GM12872 (cell line): ENCODE measurements around the gene ZNF835.

Experiments used
- TF ChIP-seq, protein P1 (sequence below): IDR thresholded peaks from 3 replicates; pipeline ENCODE4 v1.5.1; 2011; ENCODE audit warnings: low read depth, mild to moderate bottlenecking, low read length, moderate library complexity; ENCODE audit not compliant: insufficient read depth

ZNF835 gene

DNA sequence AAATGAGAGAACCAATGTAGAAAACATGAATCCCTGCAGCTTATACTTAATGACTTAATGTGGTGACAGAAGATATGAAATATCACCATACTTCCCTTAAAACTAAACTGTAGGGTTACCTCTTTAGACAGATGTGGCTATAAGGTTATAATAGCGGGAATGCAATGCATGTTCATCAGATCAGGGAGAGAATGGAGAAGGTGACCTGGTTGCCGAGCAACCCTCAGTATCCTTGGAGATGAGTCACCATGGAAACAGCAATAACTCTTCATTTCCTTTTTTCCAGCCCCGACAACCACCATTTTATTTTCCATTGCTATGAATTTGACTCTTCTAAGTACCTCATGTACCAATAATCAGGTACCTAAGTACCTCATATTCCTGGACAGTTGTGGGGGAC, 28.0 kb upstream of the ZNF835 start:
- TF ChIP-seq, protein P1, sequence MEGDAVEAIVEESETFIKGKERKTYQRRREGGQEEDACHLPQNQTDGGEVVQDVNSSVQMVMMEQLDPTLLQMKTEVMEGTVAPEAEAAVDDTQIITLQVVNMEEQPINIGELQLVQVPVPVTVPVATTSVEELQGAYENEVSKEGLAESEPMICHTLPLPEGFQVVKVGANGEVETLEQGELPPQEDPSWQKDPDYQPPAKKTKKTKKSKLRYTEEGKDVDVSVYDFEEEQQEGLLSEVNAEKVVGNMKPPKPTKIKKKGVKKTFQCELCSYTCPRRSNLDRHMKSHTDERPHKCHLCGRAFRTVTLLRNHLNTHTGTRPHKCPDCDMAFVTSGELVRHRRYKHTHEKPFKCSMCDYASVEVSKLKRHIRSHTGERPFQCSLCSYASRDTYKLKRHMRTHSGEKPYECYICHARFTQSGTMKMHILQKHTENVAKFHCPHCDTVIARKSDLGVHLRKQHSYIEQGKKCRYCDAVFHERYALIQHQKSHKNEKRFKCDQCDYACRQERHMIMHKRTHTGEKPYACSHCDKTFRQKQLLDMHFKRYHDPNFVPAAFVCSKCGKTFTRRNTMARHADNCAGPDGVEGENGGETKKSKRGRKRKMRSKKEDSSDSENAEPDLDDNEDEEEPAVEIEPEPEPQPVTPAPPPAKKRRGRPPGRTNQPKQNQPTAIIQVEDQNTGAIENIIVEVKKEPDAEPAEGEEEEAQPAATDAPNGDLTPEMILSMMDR = no peak

DNA sequence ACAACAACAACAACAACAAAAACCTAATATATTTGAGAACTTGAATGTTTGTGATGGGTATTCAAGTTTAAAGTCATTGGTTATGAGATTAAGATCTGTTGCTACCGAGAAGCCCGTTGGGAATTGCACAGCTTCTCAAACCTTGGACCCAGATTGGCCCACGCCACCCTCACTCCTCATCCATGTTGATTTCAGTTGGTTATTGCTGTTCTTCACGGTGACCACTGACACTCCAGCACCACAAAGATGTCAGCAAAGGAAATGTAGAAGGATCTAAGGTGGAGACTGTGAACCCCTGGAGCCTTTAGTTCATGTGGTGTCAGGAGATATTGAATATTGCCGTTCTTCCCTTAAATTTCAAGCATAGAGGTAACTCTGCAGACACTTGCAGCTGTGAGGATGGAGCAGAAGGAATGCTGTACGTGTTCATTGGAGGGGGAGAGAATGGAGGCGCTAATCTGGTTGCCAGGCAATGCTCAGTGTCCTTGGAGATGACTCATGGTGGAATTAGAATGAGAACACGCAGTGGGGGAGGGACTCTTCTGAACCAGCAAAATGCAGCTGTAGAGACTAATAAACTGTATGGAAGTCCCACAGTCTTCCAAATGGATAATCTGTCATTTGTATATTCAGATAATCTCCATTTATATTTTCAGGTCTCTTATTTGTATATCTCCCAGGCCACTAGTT, 20.8 kb upstream of the ZNF835 start:
- TF ChIP-seq, protein P1 = no peak

DNA sequence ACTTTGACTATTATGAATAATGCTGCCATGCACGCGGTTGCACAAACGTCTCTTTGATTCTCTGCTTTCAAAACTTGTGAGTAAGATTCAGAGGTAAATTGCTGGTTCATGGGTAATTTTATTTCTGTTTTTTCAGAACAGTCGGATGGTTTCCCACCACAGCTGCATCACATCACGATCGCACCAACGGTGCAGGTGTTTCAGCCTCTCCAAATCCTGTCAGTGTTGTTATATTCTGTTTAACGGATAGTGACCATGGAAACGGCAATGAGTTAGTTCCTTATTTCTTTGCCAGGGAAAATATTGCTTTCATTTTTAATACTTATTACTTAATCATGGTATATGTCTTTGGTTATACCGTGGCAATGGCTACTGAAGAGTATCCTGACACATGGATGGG, 19.1 kb upstream of the ZNF835 start:
- TF ChIP-seq, protein P1 = no peak

DNA sequence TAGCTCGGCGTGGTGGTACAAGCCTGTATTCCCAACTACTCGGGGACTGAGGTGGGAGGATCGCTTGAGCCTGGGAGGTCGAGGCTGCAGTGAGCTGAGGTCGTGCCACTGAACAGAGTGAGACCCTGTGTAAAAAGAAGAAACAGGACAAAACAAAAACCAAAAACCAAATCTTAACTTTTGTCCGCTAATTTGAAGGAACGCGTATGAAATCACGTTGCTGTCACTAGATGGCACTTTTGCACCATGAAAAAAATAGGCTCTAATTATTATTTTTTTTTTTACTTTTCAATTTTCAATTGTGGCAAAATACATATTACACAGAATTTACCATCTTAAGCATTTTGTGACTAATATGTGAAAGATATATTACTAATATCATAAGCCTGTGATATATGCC, 17.6 kb upstream of the ZNF835 start:
- TF ChIP-seq, protein P1 = no peak

DNA sequence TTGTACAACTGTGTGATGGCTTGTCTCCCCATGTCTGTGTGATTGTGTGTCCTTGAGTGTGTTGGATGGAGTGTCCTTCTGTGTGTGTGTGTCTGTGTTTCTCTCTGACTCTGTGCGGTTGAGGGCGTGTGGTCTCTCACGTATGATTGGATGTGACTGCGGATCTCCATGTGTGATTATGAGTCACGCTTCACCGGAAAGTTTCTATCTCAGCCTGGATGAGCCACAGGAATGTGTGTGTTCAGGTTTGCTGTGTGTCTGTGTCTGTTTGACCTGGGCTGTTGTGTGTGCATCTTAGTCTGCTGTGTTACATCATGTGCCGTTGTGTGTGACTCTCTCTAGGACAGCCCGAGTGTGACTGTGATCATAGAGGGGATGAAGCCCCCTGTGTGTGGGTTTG, 15.5 kb upstream of the ZNF835 start:
- TF ChIP-seq, protein P1 = no peak

DNA sequence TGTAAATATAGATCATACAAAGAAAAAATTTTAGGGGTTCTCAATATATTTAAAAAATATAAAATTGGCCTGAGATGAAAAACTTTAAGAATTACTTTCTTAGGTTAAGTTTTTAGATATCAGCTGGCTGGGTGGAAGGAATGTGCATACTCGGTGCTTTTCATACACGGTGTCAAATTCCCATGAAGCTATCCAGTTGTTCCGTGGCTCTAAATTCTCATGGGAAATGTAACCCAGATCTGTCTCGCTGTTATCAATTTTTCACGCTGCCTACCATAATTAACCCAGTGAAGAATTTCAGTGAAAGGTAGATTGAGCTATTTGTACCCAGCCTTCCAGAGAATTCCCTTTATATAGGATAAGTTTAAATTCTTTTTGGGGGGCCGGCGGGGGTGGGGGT, 11.6 kb upstream of the ZNF835 start:
- TF ChIP-seq, protein P1 = no peak

DNA sequence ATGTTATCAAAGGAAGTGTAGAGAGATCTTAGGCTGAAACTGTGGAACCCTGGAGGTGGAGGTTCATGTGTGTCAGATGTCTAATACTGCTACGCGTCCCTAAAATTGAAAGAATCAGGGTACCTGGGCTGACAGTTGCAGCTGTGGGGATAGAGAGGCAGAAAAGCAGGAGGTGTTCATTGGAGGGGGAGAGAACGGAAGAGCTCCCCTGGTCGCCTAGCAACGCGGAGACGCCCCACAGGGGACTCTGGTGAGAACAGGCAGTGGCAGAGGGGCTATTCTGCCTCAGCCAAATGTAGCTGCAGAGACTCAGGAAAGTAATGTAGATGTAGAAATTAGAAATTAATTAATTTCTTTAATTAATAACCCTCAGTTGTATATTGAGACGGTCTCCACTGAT, 10.1 kb upstream of the ZNF835 start:
- TF ChIP-seq, protein P1 = no peak

DNA sequence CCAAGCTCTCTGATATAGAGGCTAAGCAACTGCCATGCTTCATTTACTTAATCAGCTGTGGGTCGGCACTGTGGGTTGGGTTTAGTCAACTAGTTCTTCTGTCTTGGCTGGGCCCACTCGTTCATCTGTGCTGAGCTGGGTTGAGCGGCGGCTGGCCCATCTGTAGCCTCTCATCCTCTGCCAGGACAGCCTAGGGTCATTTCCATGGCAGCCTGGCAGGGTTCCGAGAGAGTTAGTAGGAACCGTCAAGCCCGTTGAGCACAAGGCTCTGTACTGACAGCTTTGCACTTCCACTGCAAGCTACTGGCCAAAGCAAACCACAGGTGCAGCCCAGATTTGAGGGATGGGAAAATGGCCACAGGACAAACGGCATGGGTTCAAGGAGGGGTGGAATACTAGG, 6.6 kb upstream of the ZNF835 start:
- TF ChIP-seq, protein P1 = no peak
